Anterior cingulate cortex (tissue), 58 donors: ENCODE data around the gene SLC30A2.
A peak's percentile ranks its signal among the peaks of the same experiment; 100 is the strongest.

ENCODE experiments used
- DNase-seq, 58 donors: peaks; one replicate each; lab custom pipeline; 2025; lab: John Stamatoyannopoulos, UW

SLC30A2 gene

GRCh38 chr1:26003756-26004155 lies 42.2 kb downstream of the SLC30A2 start:
- no peak for DNase-seq

GRCh38 chr1:26003262-26003661 lies 42.7 kb downstream of the SLC30A2 start:
- no peak for DNase-seq

- DNase-seq = no peak
These were observed 46.7 kb downstream of the SLC30A2 start for GRCh38 chr1:25999041-25999800.

GRCh38 chr1:25997828-25998761 lies 47.8 kb downstream of the SLC30A2 start, which contains the start of gene PAFAH2:
PAFAH2 (minus strand) TSS chr1:25998063; CDS start chr1:25990816, 7,247 bp downstream.
- DNase-seq = peak; percentile 66 to 98 (median 95)

- peak in 2 of 58 donors; percentile 17 to 48 for DNase-seq
These were observed 48.7 kb downstream of the SLC30A2 start for GRCh38 chr1:25996966-25997827.

GRCh38 chr1:25994402-25995150 lies 51.3 kb downstream of the SLC30A2 start:
- no peak for DNase-seq

- DNase-seq = no peak
These were observed 52.5 kb downstream of the SLC30A2 start for GRCh38 chr1:25993197-25993951.

- DNase-seq = no peak
These were observed 53.2 kb downstream of the SLC30A2 start for GRCh38 chr1:25992689-25993171.

- DNase-seq = no peak
These were observed 53.8 kb downstream of the SLC30A2 start for GRCh38 chr1:25991937-25992688.

- DNase-seq = no peak
These were observed 55.1 kb downstream of the SLC30A2 start for GRCh38 chr1:25990702-25991395.

- no peak for DNase-seq
These were observed 55.7 kb downstream of the SLC30A2 start for GRCh38 chr1:25990251-25990650.

GRCh38 chr1:25989440-25990234 lies 56.3 kb downstream of the SLC30A2 start:
- no peak for DNase-seq

- DNase-seq = no peak
These were observed 58.0 kb downstream of the SLC30A2 start for GRCh38 chr1:25987951-25988350.
